Measurements from ENCODE around the gene CTSE. TPM values are rescaled to one million over a fixed set of nuclear protein-coding genes. Genes with fewer than 3 reads are reported as not detected.

CTSE gene
- total and polyA plus RNA-seq, 9 of the 15 experiments (the other 6 are each of a cell fraction or from before 2014, with no cell fraction given), result 0.04 to 0.18 (median 0.09) TPM; not detected in 4

- Histone ChIP-seq H3K27ac (ENCODE audit: extremely low read depth, low read depth, low read length) (no peak overlapping the region), H3K4me2 (ENCODE audit: insufficient read depth, low read length) (no peak overlapping the region), H3K9me1 (ENCODE audit: control insufficient read depth, insufficient read depth, low read length) (no peaks in the 10 kb centered on the region), H3K9me3 (replicated peaks; ENCODE audit: control insufficient read depth, insufficient read depth, low read depth, low read length) (no peaks in the 10 kb centered on the region), H3K36me3 (ENCODE audit: control insufficient read depth, insufficient read depth, low read length) (no peaks in the 10 kb centered on the region), H3K4me3 (no peak overlapping the region), H4K20me1 (replicated peaks; ENCODE audit: control insufficient read depth, insufficient read depth, low read length) (0 out of 2 replicates have a peak, but pooled peaks cover 7% of the 10 kb centered on the region), H3K4me1 (replicated peaks in 1 of 2; ENCODE audit: control insufficient read depth in 2 of 2, insufficient read depth in 2 of 2, low read length in 2 of 2) (no peaks in the 10 kb centered on the region), H2AFZ (ENCODE audit: low read depth, low read length) (no peak overlapping the region), H3K27me3 (ENCODE audit: control insufficient read depth in 2 of 2, insufficient read depth in 2 of 2, low read length in 2 of 2) (peaks cover 14 to 52% of the 10 kb centered on the region in 2 experiments), H3K9ac (ENCODE audit: insufficient read depth in 1 of 2, low read depth in 2 of 2, low read length in 2 of 2) (no peak overlapping the region; a peak in 1 of 4 replicates), H3K79me2 (ENCODE audit: control insufficient read depth, insufficient read depth, low read length) (no peaks in the 10 kb centered on the region)
- intact Hi-C loops (cut with micrococcal nuclease), result no loop called here
- in situ Hi-C loops (cut with MboI), result no loop called here
- ChIA-PET POLR2A (interaction anchor here (0.7 kb wide), 1 partner anchor 968 kb away, joined by 3 read pairs; no protein-coding TSS in a partner anchor), CTCF (ENCODE audit: low intra/inter-chr PET ratio) (no interaction called here)
- WGBS (ENCODE audit: insufficient coverage, low coverage, missing lambda C conversion rate), result 12% methylated on average over 14 of the region's 14 CpGs
- ATAC-seq (no peak), DNase-seq (ENCODE audit: extremely low read depth in 1 of 4, low spot score in 3 of 4) (no peak), FAIRE-seq (no peak)
- BruUV-seq (replicated peaks), result no TSS peak
- TF ChIP-seq NKRF (IDR thresholded peaks at IDR 0.05; ENCODE audit: borderline replicate concordance) (no peak), ZNF75A (CRISPR knock-in tag; IDR thresholded peaks at IDR 0.05) (no peak), ZNF3 (CRISPR knock-in tag; IDR thresholded peaks at IDR 0.05) (peak; percentile 61; the same call in 1 of the 2 replicates), ZKSCAN1 (IDR thresholded peaks at IDR 0.05; ENCODE audit: low read depth, low read length) (peak; percentile 87)
Measured at GRCh38 chr1:205992218-205992882, 31.3 kb downstream of the CTSE start.
